Endothelial cell of umbilical vein (primary cell): ENCODE measurements around the gene LHPP. TPM values are rescaled to one million over a fixed set of nuclear protein-coding genes. Genes with fewer than 3 reads are reported as not detected.

ENCODE experiments used
- BruUV-seq: library from RNA; stranded (reverse); fragments of 400-500 nt; replicated peaks from 2 replicates; lab custom pipeline; 2021; lab: Mats Ljungman, UMichigan
- CTCF ChIA-PET: fragments of 300-600, 350-600 bp; sonication (Branson Sonifier 250); formaldehyde crosslinking; loops from one replicate; lab custom pipeline; 2021; ENCODE audit warnings: antibody characterized with exemption, inconsistent platforms; lab: Charles Lee
- POLR2A ChIA-PET: fragments of 300-600, 350-600 bp; sonication (Branson Sonifier 250); formaldehyde crosslinking; loops from one replicate; lab custom pipeline; 2021; ENCODE audit warnings: antibody characterized with exemption, inconsistent platforms; lab: Charles Lee
- DNase-seq: peaks from one replicate; pipeline ENCODE4 v3.0.0-alpha.2; 2011; ENCODE audit warnings: low read depth, low spot score
- FAIRE-seq: peaks from 2 replicates; lab custom pipeline; 2011; peaks lifted over from hg19 to GRCh38; lab: Jason Lieb, UNC
- H2AFZ ChIP-seq: 2 replicates; pipeline ENCODE4 v1.6.0; 2012; ENCODE audit warnings: low read depth, low read length, control low read depth, inconsistent platforms
- H3K27ac ChIP-seq: 2 replicates; pipeline ENCODE4 v1.5.1; 2011; ENCODE audit warnings: low read depth, mild to moderate bottlenecking, control low read depth, low read length, moderate library complexity; ENCODE audit not compliant: insufficient read depth
- H3K27me3 ChIP-seq, 2 experiments: 2 replicates each; pipeline versions ENCODE4 v1.6.0 to v1.6.1; 2011; ENCODE audit warnings: low read length in 2 of 2, mixed read lengths in 1 of 2; ENCODE audit not compliant: control insufficient read depth in 2 of 2, insufficient read depth in 2 of 2
- H3K36me3 ChIP-seq, 2 experiments: 2 replicates in 1 of 2; 3 replicates in 1 of 2; pipeline ENCODE4 v1.5.1; 2011; ENCODE audit warnings: low read length in 2 of 2, mild to moderate bottlenecking in 1 of 2, moderate library complexity in 1 of 2; ENCODE audit not compliant: control insufficient read depth in 2 of 2, insufficient read depth in 2 of 2; ENCODE audit errors: extremely low read depth in 1 of 2
- H3K4me1 ChIP-seq: 3 replicates; pipeline ENCODE4 v1.5.1; 2011; ENCODE audit warnings: mild to moderate bottlenecking, low read length; ENCODE audit not compliant: control insufficient read depth, insufficient read depth; ENCODE audit errors: extremely low read depth
- H3K4me2 ChIP-seq: 2 replicates; pipeline ENCODE4 v1.6.1; 2011; ENCODE audit warnings: low read length, control low read depth, mixed read lengths; ENCODE audit not compliant: insufficient read depth
- H3K4me3 ChIP-seq, 3 experiments: fragments of 200-600 bp in 1 of 3; sonication (generic), shearing (Covaris generic) in 1 of 3; replicated peaks in 1 of 3; 2 replicates each; pipeline ENCODE4 v1.5.1; 2011 to 2016; ENCODE audit warnings: control low read depth in 3 of 3, low read length in 3 of 3, mild to moderate bottlenecking in 2 of 3, inconsistent platforms in 1 of 3, low read depth in 1 of 3, moderate library complexity in 1 of 3; ENCODE audit not compliant: insufficient read depth in 1 of 3
- H3K79me2 ChIP-seq: 2 replicates; pipeline ENCODE4 v1.6.0; 2012; ENCODE audit warnings: low read length, inconsistent platforms; ENCODE audit not compliant: control insufficient read depth, insufficient read depth
- H3K9ac ChIP-seq: replicated peaks from 2 replicates; pipeline ENCODE3; 2011; ENCODE audit warnings: low read length, control low read depth; ENCODE audit not compliant: insufficient read depth; ENCODE audit errors: extremely low read depth
- H3K9me1 ChIP-seq: replicated peaks from 3 replicates; pipeline ENCODE4 v1.6.0; 2011; ENCODE audit warnings: mild to moderate bottlenecking, low read length; ENCODE audit not compliant: control insufficient read depth, insufficient read depth; ENCODE audit errors: extremely low read depth
- H3K9me3 ChIP-seq: replicated peaks from 2 replicates; pipeline ENCODE4 v1.5.1; 2012; ENCODE audit warnings: low read length, inconsistent platforms; ENCODE audit not compliant: control insufficient read depth, insufficient read depth
- H4K20me1 ChIP-seq: replicated peaks from 2 replicates; pipeline ENCODE3; 2011; ENCODE audit warnings: mild to moderate bottlenecking, low read length; ENCODE audit not compliant: control insufficient read depth, insufficient read depth; ENCODE audit errors: extremely low read depth
- CTCF ChIP-seq, 2 donors: IDR thresholded peaks; 1 replicate in 1 of 2; 2 replicates in 1 of 2; pipeline ENCODE4 v1.5.1; 2011; ENCODE audit warnings: low read length in 2 of 2, mild to moderate bottlenecking in 2 of 2, moderate library complexity in 2 of 2, control low read depth in 1 of 2, inconsistent platforms in 1 of 2, low read depth in 1 of 2; ENCODE audit not compliant: insufficient read depth in 1 of 2; ENCODE audit errors: extremely low read depth in 1 of 2
- EZH2 ChIP-seq: IDR thresholded peaks from 2 replicates; pipeline ENCODE4 v1.6.1; 2012; ENCODE audit warnings: borderline replicate concordance, low read depth, mild to moderate bottlenecking, moderate library complexity, low read length, inconsistent platforms; ENCODE audit not compliant: severe bottlenecking
- FOS ChIP-seq: IDR thresholded peaks from 2 replicates; pipeline ENCODE4 v1.6.1; 2011; ENCODE audit warnings: mild to moderate bottlenecking, low read length, moderate library complexity, borderline replicate concordance; ENCODE audit not compliant: insufficient read depth
- GATA2 ChIP-seq: IDR thresholded peaks from 2 replicates; pipeline ENCODE4 v1.7.0; 2011; ENCODE audit warnings: low read depth, mild to moderate bottlenecking, moderate library complexity, mixed read lengths, low read length; ENCODE audit not compliant: insufficient read length, insufficient read depth
- JUN ChIP-seq: IDR thresholded peaks from 2 replicates; pipeline ENCODE4 v1.6.1; 2011; ENCODE audit warnings: borderline replicate concordance, low read depth; ENCODE audit not compliant: insufficient read length, insufficient read depth
- MAX ChIP-seq: IDR thresholded peaks from 2 replicates; pipeline ENCODE4 v1.6.1; 2011; ENCODE audit not compliant: insufficient read depth, insufficient read length
- MYC ChIP-seq: IDR thresholded peaks from one replicate; pipeline ENCODE4 v1.6.1; 2011; ENCODE audit warnings: mild to moderate bottlenecking, low read depth, low read length
- POLR2A ChIP-seq: IDR thresholded peaks from 2 replicates; pipeline ENCODE4 v1.6.1; 2012; ENCODE audit warnings: low read depth, mild to moderate bottlenecking, control low read depth, low read length
- POLR2AphosphoS5 ChIP-seq: IDR thresholded peaks from 2 replicates; pipeline ENCODE4 v1.6.1; 2012; ENCODE audit warnings: low read depth, mild to moderate bottlenecking, control low read depth, low read length, moderate library complexity; ENCODE audit not compliant: insufficient read depth
- dilution Hi-C: fragments of 300-500 bp; cut with MboI; formaldehyde crosslinking; loops from one replicate; pipeline ENCODE4 v1.15.0; 2019; ENCODE audit warnings: low sequenced_read_pairs; ENCODE audit not compliant: extremely low pct_ligation_motif_present
- intact Hi-C: fragments of 100-400 bp; cut with micrococcal nuclease; formaldehyde crosslinking; loops from one replicate; pipeline ENCODE4 v1.10.0; 2022
- polyA plus RNA-seq, 4 experiments: library from polyadenylated mRNA; depleted of rRNA in 3 of 4; stranded (reverse) in 3 of 4; unstranded in 1 of 4; fragments of >200 nt; gene quantifications; 2 replicates each; pipeline versions ENCODE4 v1.2.1 to v1.2.3, GENCODE V29; 2011 to 2012; ENCODE audit warnings: missing spikeins in 1 of 4
- total RNA-seq: library from RNA; stranded (reverse); gene quantifications from 2 replicates; pipeline ENCODE4 v1.2.3, GENCODE V29; 2021

Gene LHPP
- total and polyA plus RNA-seq, 2 donors (not counting 3 experiments of a cell fraction or from before 2014, with no cell fraction given): 5.8 to 11.2 TPM

DNA sequence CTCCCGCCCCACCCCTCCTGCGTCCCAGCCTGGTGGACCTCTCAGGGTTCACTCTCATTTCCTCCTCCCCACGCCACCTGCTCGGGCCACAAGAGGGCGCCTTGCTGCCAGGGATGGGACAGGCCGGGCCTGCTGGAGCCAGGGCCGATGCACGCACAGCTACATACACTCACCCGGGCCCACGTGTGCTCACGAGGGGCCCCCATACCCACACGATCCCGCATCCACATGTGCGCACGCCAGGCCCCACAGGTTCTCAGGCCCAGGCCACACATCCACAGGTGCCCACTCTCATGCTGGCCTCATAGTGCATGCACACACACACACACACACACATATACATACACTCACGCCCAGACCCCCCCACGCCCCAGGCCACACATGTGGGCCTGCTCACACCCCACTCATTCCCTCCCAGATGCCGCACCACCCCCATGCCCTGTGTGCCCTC, 68.6 kb downstream of the LHPP start:
- Histone ChIP-seq H3K27me3 (no peaks in the 10 kb centered on the region), H3K4me1 (no peaks in the 10 kb centered on the region), H3K36me3 (no peaks in the 10 kb centered on the region), H3K9me3 (no peaks in the 10 kb centered on the region), H3K9me1 (no peaks in the 10 kb centered on the region), H3K9ac (no peak overlapping the region), H3K4me2 (no peak overlapping the region), H3K79me2 (no peaks in the 10 kb centered on the region), H3K27ac (no peak overlapping the region), H4K20me1 (no peaks in the 10 kb centered on the region), H3K4me3 (no peak overlapping the region), H2AFZ (no peak overlapping the region)
- ChIA-PET CTCF (interaction anchor here (0.6 to 4.4 kb wide), 18 partner anchors 9 to 811 kb away, joined by 3 to 90 read pairs (median 4); partner anchors contain the start of genes ABRAXAS2 and FAM53B), POLR2A (interaction anchor here (0.5 kb wide), 1 partner anchor 296 kb away, joined by 3 read pairs; no protein-coding TSS in a partner anchor)
- no peak for TF ChIP-seq MYC
- TF ChIP-seq FOS: no peak
- TF ChIP-seq MAX: peak; percentile 29
- TF ChIP-seq GATA2: no peak
- TF ChIP-seq POLR2AphosphoS5: no peak
- no peak for TF ChIP-seq POLR2A
- TF ChIP-seq JUN: no peak
- TF ChIP-seq CTCF (IDR thresholded peaks at IDR 0.05; ENCODE audit: extremely low read depth in 1 of 2, insufficient read depth in 1 of 2, low read depth in 1 of 2, low read length in 2 of 2): peak; percentile 84 to 96
- TF ChIP-seq EZH2: no peak
- DNase-seq: peak; percentile 66
- BruUV-seq: no TSS peak
- intact Hi-C loops: loop anchor here (1.0 to 5.0 kb wide), 4 partner anchors 211 to 447 kb away; no protein-coding TSS in a partner anchor
- FAIRE-seq: peak; percentile 40
- dilution Hi-C loops: no loop called here
